Measurements from ENCODE around the gene ARID1B. TPM values are rescaled to one million over a fixed set of nuclear protein-coding genes. Genes with fewer than 3 reads are reported as not detected.

ARID1B gene
- total and polyA plus RNA-seq, 10 of the 15 experiments (the other 5 are each of a cell fraction or from before 2014, with no cell fraction given) = 24.7 to 133 (median 54.6) TPM

GRCh38 chr6:156919370-156919769 is 142.2 kb downstream of the ARID1B start:
- FAIRE-seq (no peak), DNase-seq (ENCODE audit: low read depth, low spot score) (no peak), ATAC-seq (no peak)
- intact Hi-C loops (cut with micrococcal nuclease; ENCODE audit: unreplicated experiment) = no loop called here
- Histone ChIP-seq H3K9ac (ENCODE audit: control insufficient read depth, insufficient read depth, low read length) (no peak overlapping the region), H3K4me2 (ENCODE audit: control insufficient read depth, insufficient read depth) (no peak overlapping the region), H2AFZ (ENCODE audit: control insufficient read depth, low read depth, low read length) (no peak overlapping the region), H3K36me3 (ENCODE audit: control insufficient read depth in 2 of 2, insufficient read depth in 2 of 2, low read length in 1 of 2) (peaks cover 0 to 2% of the 10 kb centered on the region in 2 experiments; a peak in 2 of 4 replicates), H3K79me2 (ENCODE audit: control insufficient read depth, insufficient read depth, low read length) (peaks cover 81% of the 10 kb centered on the region), H3K4me1 (ENCODE audit: control insufficient read depth, insufficient read depth, low read length) (peaks cover 27% of the 10 kb centered on the region), H3K27ac (ENCODE audit: control insufficient read depth, insufficient read depth) (no peak overlapping the region), H3K9me3 (replicated peaks; ENCODE audit: control insufficient read depth, insufficient read depth, low read length) (no peaks in the 10 kb centered on the region), H3K4me3 (no peak overlapping the region), H4K20me1 (ENCODE audit: control insufficient read depth, insufficient read depth) (no peaks in the 10 kb centered on the region), H3K27me3 (replicated peaks in 1 of 2; ENCODE audit: control insufficient read depth in 2 of 2, insufficient read depth in 2 of 2, low read length in 1 of 2) (no peaks in the 10 kb centered on the region)
- ChIA-PET SMC1A (ENCODE audit: uncharacterized antibody, unreplicated experiment) (interaction anchor here (0.6 to 2.5 kb wide), 9 partner anchors 9 to 133 kb away, joined by 3 to 18 read pairs (median 4); no protein-coding TSS in a partner anchor), POLR2A (interaction anchor here (0.6 to 1.4 kb wide), 2 partner anchors 8 to 34 kb away, joined by 3 read pairs; no protein-coding TSS in a partner anchor), CTCF (interaction anchor here (1.0 to 2.5 kb wide), 4 partner anchors 15 to 134 kb away, joined by 3 to 9 read pairs (median 4); no protein-coding TSS in a partner anchor), RAD21 (ENCODE audit: unreplicated experiment) (interaction anchor here (0.6 to 2.1 kb wide), 5 partner anchors 12 to 199 kb away, joined by 3 to 7 read pairs (median 5); no protein-coding TSS in a partner anchor)
- in situ Hi-C loops (cut with MboI) = no loop called here
- BruUV-seq (replicated peaks) = no TSS peak
- 100% methylated on average over 2 of the region's 2 CpGs for WGBS (ENCODE audit: insufficient coverage, insufficient replicate concordance, low lambda C conversion rate, missing lambda C conversion rate)
- TF ChIP-seq PKNOX1 (IDR thresholded peaks at IDR 0.05) (no peak), HSF1 (IDR thresholded peaks at IDR 0.05; ENCODE audit: low read depth, low read length) (no peak), STAT3 (IDR thresholded peaks at IDR 0.05; ENCODE audit: low read depth, low read length) (no peak), USF2 (IDR thresholded peaks at IDR 0.05; ENCODE audit: borderline replicate concordance, low read depth, low read length) (no peak), CEBPB (IDR thresholded peaks at IDR 0.05; ENCODE audit: borderline replicate concordance in 1 of 2, low read depth in 2 of 2, low read length in 2 of 2) (no peak), RAD51 (IDR thresholded peaks at IDR 0.05) (no peak), ZSCAN29 (IDR thresholded peaks at IDR 0.05) (no peak), BCLAF1 (IDR thresholded peaks at IDR 0.05) (no peak), NFXL1 (IDR thresholded peaks at IDR 0.05; ENCODE audit: borderline replicate concordance) (no peak), JUND (IDR thresholded peaks at IDR 0.05; ENCODE audit: low read depth, low read length) (no peak), ZNF217 (IDR thresholded peaks at IDR 0.05) (no peak), TBL1XR1 (IDR thresholded peaks at IDR 0.05; ENCODE audit: low read depth, low read length) (no peak)

All from GM12878 (cell line).